ENCODE measurements around the gene MAPK8IP1. TPM values are rescaled to one million over a fixed set of nuclear protein-coding genes. Genes with fewer than 3 reads are reported as not detected.
"Not testable (repeated sequence)": the region's sequence is repeated elsewhere in the genome, so short reads cannot be mapped to it uniquely, and the experiment has no call there.

MAPK8IP1 gene
- total RNA-seq = 5.1 and 5.5 TPM in 2 replicates

GRCh38 chr11:45885274-45885920 is at the start of gene MAPK8IP1:
TSS of gene MAPK8IP1 (plus strand) at chr11:45885651. CDS start at chr11:45885821, 170 bp downstream.
- no peak for DNase-seq (ENCODE audit: low read depth, low spot score)

GRCh38 chr11:45839204-45839603 is 46.2 kb upstream of the MAPK8IP1 start:
- no peak for DNase-seq (ENCODE audit: low read depth, low spot score)

DNA sequence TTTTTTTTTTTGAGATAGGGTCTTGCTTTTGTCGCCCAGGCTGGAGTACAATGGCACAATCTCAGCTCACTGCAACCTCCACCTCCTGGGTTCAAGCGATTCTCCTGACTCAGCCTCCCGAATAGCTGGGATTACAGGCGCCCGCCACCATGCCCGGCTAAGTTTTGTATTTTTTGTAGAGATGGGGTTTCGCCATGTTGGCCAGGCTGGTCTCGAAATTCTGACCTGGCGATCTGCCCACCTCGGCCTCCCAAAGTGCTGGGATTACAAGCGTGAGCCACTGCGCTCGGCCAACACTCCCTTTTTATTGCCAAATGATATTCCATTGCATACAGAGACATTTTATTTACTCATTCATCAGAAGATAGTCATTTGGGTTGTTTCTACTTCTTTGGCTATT is 45.2 kb upstream of the MAPK8IP1 start:
- DNase-seq (ENCODE audit: low read depth, low spot score) = not testable (repeated sequence)

- DNase-seq (ENCODE audit: low read depth, low spot score) = peak; percentile 56
These were observed 42.1 kb upstream of the MAPK8IP1 start for GRCh38 chr11:45843158-45843924.

GRCh38 chr11:45844822-45845578 is 40.5 kb upstream of the MAPK8IP1 start:
- DNase-seq (ENCODE audit: low read depth, low spot score) = no peak

- DNase-seq (ENCODE audit: low read depth, low spot score) = no peak
These were observed 39.2 kb upstream of the MAPK8IP1 start for GRCh38 chr11:45846174-45846675.

DNA sequence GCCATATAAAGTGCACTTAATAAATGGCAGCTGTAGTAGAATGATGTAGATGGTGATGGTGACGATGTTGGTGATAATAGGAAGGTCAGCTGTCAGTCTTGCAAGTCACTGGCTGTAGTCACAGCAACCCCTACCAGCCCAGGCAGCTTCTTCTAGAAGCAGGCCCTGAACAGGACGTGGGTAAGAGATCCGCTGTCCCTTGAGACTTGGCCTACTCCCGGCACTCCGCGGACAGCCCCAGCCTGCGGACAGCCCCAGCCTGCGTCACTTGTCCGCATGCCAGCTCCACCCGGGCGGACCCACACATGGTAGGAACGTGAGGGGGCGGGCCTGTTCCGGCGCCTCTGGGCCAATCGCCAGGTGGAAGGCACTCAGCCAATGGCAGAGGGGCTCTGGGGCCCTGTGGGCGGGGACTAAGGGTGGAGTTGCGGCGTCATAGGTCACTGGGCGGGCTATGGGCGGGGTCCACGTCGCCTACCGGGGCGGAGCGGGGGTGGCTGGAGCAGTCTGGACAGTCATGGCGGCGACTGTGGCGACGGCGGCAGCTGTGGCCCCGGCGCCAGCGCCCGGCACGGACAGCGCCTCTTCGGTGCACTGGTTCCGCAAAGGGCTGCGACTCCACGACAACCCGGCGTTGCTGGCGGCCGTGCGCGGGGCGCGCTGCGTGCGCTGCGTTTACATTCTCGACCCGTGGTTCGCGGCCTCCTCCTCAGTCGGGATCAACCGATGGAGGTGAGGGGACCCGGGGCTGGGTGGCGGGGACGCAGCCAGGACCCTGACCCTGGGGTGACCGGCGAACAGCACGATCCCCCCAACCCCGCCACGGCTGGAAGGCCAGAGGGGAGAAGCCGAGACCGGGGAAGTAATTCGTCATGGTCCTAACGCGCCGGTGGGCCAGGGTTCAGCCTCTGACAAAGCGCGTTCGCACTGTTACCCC is 38.2 kb upstream of the MAPK8IP1 start, which contains the start of gene CRY2:
CRY2 (plus strand) TSS at position 502 of the 937 bp plus-strand sequence; CDS start at position 518, 16 bp downstream.
- DNase-seq (ENCODE audit: low read depth, low spot score) = peak; percentile 86

GRCh38 chr11:45847911-45848316 is 37.5 kb upstream of the MAPK8IP1 start:
- DNase-seq (ENCODE audit: low read depth, low spot score) = no peak

DNA sequence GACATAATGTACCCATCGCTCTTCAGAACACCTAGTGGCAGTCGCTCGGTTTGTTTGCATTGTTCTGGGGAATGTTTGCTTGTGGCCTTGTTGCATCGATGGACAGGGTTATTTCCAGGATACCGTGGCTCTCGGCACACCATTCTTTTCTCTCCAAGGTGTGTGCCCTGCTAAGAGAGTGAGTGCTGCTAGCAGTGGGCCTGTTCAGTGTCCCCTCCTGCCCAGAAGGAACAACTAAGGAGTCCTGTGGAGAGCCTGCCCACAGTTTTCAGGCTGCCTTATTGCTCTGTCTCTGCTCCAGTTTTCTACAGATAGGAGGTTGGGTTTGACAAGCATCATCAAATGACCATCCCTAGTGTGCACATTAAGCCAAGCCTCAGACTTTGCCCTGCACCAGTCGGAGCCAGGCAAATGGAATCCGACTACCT is 36.8 kb upstream of the MAPK8IP1 start:
- DNase-seq (ENCODE audit: low read depth, low spot score) = no peak

- DNase-seq (ENCODE audit: low read depth, low spot score) = no peak
These were observed 35.0 kb upstream of the MAPK8IP1 start for GRCh38 chr11:45850446-45850845.

GRCh38 chr11:45851228-45851627 is 34.2 kb upstream of the MAPK8IP1 start:
- no peak for DNase-seq (ENCODE audit: low read depth, low spot score)

- DNase-seq (ENCODE audit: low read depth, low spot score) = no peak
These were observed 33.3 kb upstream of the MAPK8IP1 start for GRCh38 chr11:45852018-45852711.

DNA sequence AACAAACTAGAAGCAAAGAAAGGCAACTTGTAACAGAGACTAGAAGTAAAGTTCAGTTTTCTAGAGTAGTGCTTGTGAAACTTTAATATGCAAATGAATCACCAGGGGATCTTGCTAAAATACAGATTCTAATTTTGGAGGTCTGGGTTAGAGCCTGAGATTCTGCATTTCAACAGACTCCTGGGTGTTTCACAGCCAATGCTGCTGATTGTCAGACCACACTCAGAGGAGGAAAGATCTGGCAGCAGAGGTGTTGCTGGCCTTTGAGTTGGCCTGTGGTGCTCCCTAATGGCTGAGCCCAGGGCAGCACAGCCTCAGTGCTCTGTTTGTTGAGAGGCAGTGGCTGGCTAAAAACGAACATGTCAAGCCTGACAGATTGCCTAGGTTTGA is 32.7 kb upstream of the MAPK8IP1 start:
- no peak for DNase-seq (ENCODE audit: low read depth, low spot score)

GRCh38 chr11:45853332-45854219 is 31.9 kb upstream of the MAPK8IP1 start:
- no peak for DNase-seq (ENCODE audit: low read depth, low spot score)

GRCh38 chr11:45855308-45855707 is 30.1 kb upstream of the MAPK8IP1 start:
- no peak for DNase-seq (ENCODE audit: low read depth, low spot score)

DNA sequence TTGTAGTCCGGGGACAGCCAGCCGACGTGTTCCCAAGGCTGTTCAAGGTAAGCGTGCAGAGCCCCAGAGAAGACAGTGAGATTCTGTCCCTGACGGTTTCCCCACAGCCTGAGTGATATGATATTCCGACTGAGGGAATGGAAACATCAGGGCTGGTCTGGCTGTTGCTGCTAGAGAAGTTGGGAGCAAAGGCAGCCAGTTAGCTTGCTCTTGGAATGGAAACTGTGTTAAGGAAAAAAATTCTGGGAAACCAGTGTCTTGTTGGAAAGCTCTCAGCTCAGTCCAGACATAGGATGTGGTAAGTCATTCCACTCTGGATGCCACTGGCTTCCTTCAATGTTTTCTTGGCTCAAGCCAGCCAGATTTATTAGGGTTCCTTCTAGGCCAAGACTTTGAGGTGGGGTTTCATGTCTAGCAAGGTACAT is 29.4 kb upstream of the MAPK8IP1 start:
- no peak for DNase-seq (ENCODE audit: low read depth, low spot score)

- peak; percentile 83 for DNase-seq (ENCODE audit: low read depth, low spot score)
These were observed 27.4 kb upstream of the MAPK8IP1 start for GRCh38 chr11:45857961-45858474.

- DNase-seq (ENCODE audit: low read depth, low spot score) = no peak
These were observed 26.6 kb upstream of the MAPK8IP1 start for GRCh38 chr11:45858751-45859398.
